Sciatic nerve (tissue), 2 donors: ENCODE measurements around the gene MSI2. TPM values are rescaled to one million over a fixed set of nuclear protein-coding genes. Genes with fewer than 3 reads are reported as not detected.
A peak's percentile ranks its signal among the peaks of the same experiment; 100 is the strongest.

Experiments used
- ATAC-seq: fragments of 200-7000 bp; cut with Tn5 transposase; one replicate; pipeline ENCODE4 v1.9.1; 2020; ENCODE audit warnings: mild to moderate bottlenecking, moderate library complexity
- DNase-seq: peaks from one replicate; pipeline ENCODE4 v3.0.0-alpha.2; 2020; ENCODE audit warnings: low spot score
- intact Hi-C: fragments of 100-400 bp; cut with DNase I; formaldehyde crosslinking; loops from one replicate; pipeline ENCODE4 v1.14.2; 2022
- total RNA-seq: library from RNA; stranded (reverse); fragmentation: NEBNext Ultra II Directional; extraction: Animal tissue kit (Norgen Biotek cat#: 25700); gene quantifications from one replicate; pipeline ENCODE4 v1.2.1, GENCODE V29; 2021
- donor health status: DM: no; HTN: no; CAD: no.
- donor health status: DM: no; HTN: no; CAD: no.

The MSI2 gene
- total RNA-seq, 1 donor from 2014 or later: 25.2 TPM

GRCh38 chr17:57354673-57355072, 98.3 kb downstream of the MSI2 start:
- DNase-seq (no peak), ATAC-seq (no peak)
- intact Hi-C loops: no loop called here

GRCh38 chr17:57355090-57355859, 99.0 kb downstream of the MSI2 start:
- intact Hi-C loops: no loop called here
- ATAC-seq (no peak), DNase-seq (no peak)

- DNase-seq: no peak
These were observed 99.9 kb downstream of the MSI2 start for GRCh38 chr17:57356153-57356718.

GRCh38 chr17:57356719-57357391, 100.5 kb downstream of the MSI2 start:
- ATAC-seq (no peak), DNase-seq (no peak)
- intact Hi-C loops: no loop called here

More at GRCh38 chr17:57356153-57356718, 99.9 kb downstream of the MSI2 start:
- intact Hi-C loops: no loop called here
- no peak for ATAC-seq

GRCh38 chr17:57357392-57357784, 101.1 kb downstream of the MSI2 start:
- intact Hi-C loops: no loop called here
- peak; percentile 15 for ATAC-seq
- no peak for DNase-seq

- intact Hi-C loops: no loop called here
- DNase-seq: no peak
- no peak for ATAC-seq
These were observed 101.6 kb downstream of the MSI2 start for GRCh38 chr17:57357830-57358430.

GRCh38 chr17:57360266-57360665, 103.9 kb downstream of the MSI2 start:
- DNase-seq (no peak), ATAC-seq (no peak)
- intact Hi-C loops: no loop called here

GRCh38 chr17:57362797-57363556, 106.7 kb downstream of the MSI2 start:
- ATAC-seq: no peak
- DNase-seq: no peak
- intact Hi-C loops: no loop called here

- ATAC-seq (no peak), DNase-seq (no peak)
- intact Hi-C loops: no loop called here
These were observed 107.3 kb downstream of the MSI2 start for GRCh38 chr17:57363580-57363979.

GRCh38 chr17:57363998-57364643, 107.8 kb downstream of the MSI2 start:
- DNase-seq: no peak
- intact Hi-C loops: no loop called here
- no peak for ATAC-seq

GRCh38 chr17:57365420-57365819, 109.1 kb downstream of the MSI2 start:
- ATAC-seq (peak; percentile 10), DNase-seq (no peak)
- intact Hi-C loops: no loop called here

GRCh38 chr17:57366177-57366557, 109.8 kb downstream of the MSI2 start:
- no peak for ATAC-seq
- intact Hi-C loops: no loop called here
- DNase-seq: no peak

- intact Hi-C loops: no loop called here
- DNase-seq (no peak), ATAC-seq (no peak)
These were observed 110.4 kb downstream of the MSI2 start for GRCh38 chr17:57366558-57367351.

- intact Hi-C loops: no loop called here
- ATAC-seq: no peak
These were observed 112.5 kb downstream of the MSI2 start for GRCh38 chr17:57368637-57369336.

GRCh38 chr17:57369509-57369945, 113.2 kb downstream of the MSI2 start:
- intact Hi-C loops: no loop called here
- DNase-seq (no peak), ATAC-seq (no peak)

More at GRCh38 chr17:57368637-57369336, 112.5 kb downstream of the MSI2 start:
- no peak for DNase-seq

- intact Hi-C loops: no loop called here
- no peak for DNase-seq
- no peak for ATAC-seq
These were observed 113.8 kb downstream of the MSI2 start for GRCh38 chr17:57370037-57370581.

GRCh38 chr17:57370619-57371018, 114.3 kb downstream of the MSI2 start:
- intact Hi-C loops: no loop called here
- DNase-seq (no peak), ATAC-seq (no peak)
